Activated CD4-positive, alpha-beta memory T cell treated with anti-CD3 and anti-CD28 coated beads for 36 hours (primary cell): ENCODE data around the gene SUPT7L. TPM values are rescaled to one million over a fixed set of nuclear protein-coding genes. Genes with fewer than 3 reads are reported as not detected.

Experiments used
- CTCF ChIA-PET: fragments of 350-600 bp; sonication (Branson Sonifier 250); formaldehyde crosslinking; loops from one replicate; lab custom pipeline; 2021; ENCODE audit warnings: antibody characterized with exemption, inconsistent platforms; lab: Charles Lee
- POLR2A ChIA-PET: fragments of 350-600 bp; sonication (Branson Sonifier 250); formaldehyde crosslinking; loops from one replicate; lab custom pipeline; 2021; ENCODE audit warnings: antibody characterized with exemption; lab: Charles Lee
- DNase-seq: peaks from one replicate; pipeline ENCODE4 v3.0.0-alpha.2; 2020
- H3K27ac Mint-ChIP-seq: one replicate; pipeline ENCODE4 v1.8.0; 2021; ENCODE audit warnings: mixed read lengths
- H3K27me3 Mint-ChIP-seq: one replicate; pipeline ENCODE4 v1.8.0; 2021; ENCODE audit warnings: mixed read lengths
- H3K36me3 Mint-ChIP-seq: one replicate; pipeline ENCODE4 v1.8.0; 2021; ENCODE audit warnings: mixed read lengths
- H3K4me1 Mint-ChIP-seq: one replicate; pipeline ENCODE4 v1.8.0; 2021; ENCODE audit warnings: low read depth, mixed read lengths
- H3K4me3 Mint-ChIP-seq: one replicate; pipeline ENCODE4 v1.8.0; 2021; ENCODE audit warnings: mild to moderate bottlenecking, mixed read lengths
- H3K9me3 Mint-ChIP-seq: one replicate; pipeline ENCODE4 v1.8.0; 2021; ENCODE audit warnings: mixed read lengths
- intact Hi-C: fragments of 100-400 bp; cut with micrococcal nuclease; formaldehyde crosslinking; loops from one replicate; pipeline ENCODE4 v1.15.1; 2023
- total RNA-seq, 2 experiments: library from RNA; stranded (reverse); gene quantifications; one replicate each; pipeline ENCODE4 v1.2.3, GENCODE V29; 2021

SUPT7L gene
- total RNA-seq, 2 experiments from 2014 or later = 30.1 to 30.3 TPM

- Mint-ChIP-seq H3K27me3 (no peaks in the 10 kb centered on the region), H3K27ac (peak overlapping the region; percentile 100), H3K36me3 (peaks cover 36% of the 10 kb centered on the region), H3K4me3 (peak overlapping the region; percentile 99), H3K4me1 (peaks cover 50% of the 10 kb centered on the region), H3K9me3 (no peaks in the 10 kb centered on the region)
- intact Hi-C loops = loop anchor here (10.0 kb wide), 1 partner anchor 79 kb away; the partner anchor contains the start of gene ZNF512
- ChIA-PET POLR2A (interaction anchor here (0.6 to 3.5 kb wide), 4 partner anchors 17 to 255 kb away, joined by 3 to 21 read pairs (median 5); partner anchors contain the start of genes CCDC121, GPN1 and PPM1G), CTCF (interaction anchor here (1.5 to 4.6 kb wide), 2 partner anchors 18 to 35 kb away, joined by 3 to 45 read pairs; partner anchors contain the start of genes CCDC121 and GPN1)
- DNase-seq = no peak
Measured at GRCh38 chr2:27664154-27664574, 750 bp upstream of the SUPT7L start.

GRCh38 chr2:27661371-27661770 is 2.0 kb downstream of the SUPT7L start:
- DNase-seq = no peak
- Mint-ChIP-seq H3K4me1 (peaks cover 44% of the 10 kb centered on the region), H3K4me3 (peak overlapping the region; percentile 99), H3K36me3 (peaks cover 33% of the 10 kb centered on the region), H3K9me3 (no peaks in the 10 kb centered on the region), H3K27me3 (no peaks in the 10 kb centered on the region), H3K27ac (no peak overlapping the region)
- ChIA-PET CTCF (no interaction called here), POLR2A (no interaction called here)
- intact Hi-C loops = loop anchor here (10.0 kb wide), 1 partner anchor 77 kb away; the partner anchor contains the start of gene ZNF512

GRCh38 chr2:27655155-27655951 is 8.1 kb downstream of the SUPT7L start:
- POLR2A ChIA-PET = interaction anchor here (0.5 to 0.9 kb wide), 2 partner anchors 8 to 10 kb away, joined by 3 to 4 read pairs; partner anchors contain the start of genes SLC4A1AP and SUPT7L
- peaks cover 56% of the 10 kb centered on the region for H3K36me3 Mint-ChIP-seq
- CTCF ChIA-PET = interaction anchor here (1.2 kb wide), 1 partner anchor 8 kb away, joined by 3 read pairs; the partner anchor contains the start of genes SLC4A1AP and SUPT7L
- no peak for DNase-seq
- intact Hi-C loops = no loop called here
- H3K4me3 Mint-ChIP-seq = no peak overlapping the region
- no peaks in the 10 kb centered on the region for H3K9me3 Mint-ChIP-seq
- H3K27me3 Mint-ChIP-seq = no peaks in the 10 kb centered on the region
- peaks cover 35% of the 10 kb centered on the region for H3K4me1 Mint-ChIP-seq
- peak overlapping the region; percentile 38 for H3K27ac Mint-ChIP-seq

- Mint-ChIP-seq H3K36me3 (peaks cover 54% of the 10 kb centered on the region), H3K27ac (peak overlapping the region; percentile 23), H3K4me3 (no peak overlapping the region), H3K4me1 (peaks cover 30% of the 10 kb centered on the region), H3K9me3 (no peaks in the 10 kb centered on the region), H3K27me3 (no peaks in the 10 kb centered on the region)
- ChIA-PET POLR2A (interaction anchor here (1.0 kb wide), 1 partner anchor 30 kb away, joined by 3 read pairs; no protein-coding TSS in a partner anchor), CTCF (interaction anchor here (4.5 kb wide), 1 partner anchor 30 kb away, joined by 22 read pairs; no protein-coding TSS in a partner anchor)
- DNase-seq = no peak
- intact Hi-C loops = loop anchor here (1.0 kb wide), 1 partner anchor 15 kb away; no protein-coding TSS in a partner anchor
Measured at GRCh38 chr2:27653397-27653796, 10.0 kb downstream of the SUPT7L start.

GRCh38 chr2:27652790-27653189 is 10.6 kb downstream of the SUPT7L start:
- H3K27me3 Mint-ChIP-seq = no peaks in the 10 kb centered on the region
- ChIA-PET POLR2A (interaction anchor here (0.9 to 1.0 kb wide), 2 partner anchors 14 to 30 kb away, joined by 3 to 4 read pairs; no protein-coding TSS in a partner anchor), CTCF (interaction anchor here (4.5 kb wide), 1 partner anchor 30 kb away, joined by 22 read pairs; no protein-coding TSS in a partner anchor)
- peaks cover 30% of the 10 kb centered on the region for H3K4me1 Mint-ChIP-seq
- H3K4me3 Mint-ChIP-seq = no peak overlapping the region
- peak overlapping the region; percentile 23 for H3K27ac Mint-ChIP-seq
- intact Hi-C loops = loop anchor here (1.0 kb wide), 1 partner anchor 14 kb away; no protein-coding TSS in a partner anchor
- H3K9me3 Mint-ChIP-seq = no peaks in the 10 kb centered on the region
- no peak for DNase-seq
- H3K36me3 Mint-ChIP-seq = peaks cover 56% of the 10 kb centered on the region

- Mint-ChIP-seq H3K36me3 (peaks cover 59% of the 10 kb centered on the region), H3K27ac (peak overlapping the region; percentile 23), H3K9me3 (no peaks in the 10 kb centered on the region), H3K27me3 (no peaks in the 10 kb centered on the region), H3K4me3 (no peak overlapping the region), H3K4me1 (peaks cover 30% of the 10 kb centered on the region)
- CTCF ChIA-PET = interaction anchor here (4.5 kb wide), 1 partner anchor 31 kb away, joined by 22 read pairs; no protein-coding TSS in a partner anchor
- POLR2A ChIA-PET = interaction anchor here (0.9 kb wide), 1 partner anchor 14 kb away, joined by 4 read pairs; no protein-coding TSS in a partner anchor
- intact Hi-C loops = no loop called here
- DNase-seq = no peak
Measured at GRCh38 chr2:27652341-27652740, 11.1 kb downstream of the SUPT7L start.

- peaks cover 57% of the 10 kb centered on the region for H3K36me3 Mint-ChIP-seq
- no peak overlapping the region for H3K4me3 Mint-ChIP-seq
- H3K4me1 Mint-ChIP-seq = peaks cover 30% of the 10 kb centered on the region
- H3K9me3 Mint-ChIP-seq = no peaks in the 10 kb centered on the region
- no peak overlapping the region for H3K27ac Mint-ChIP-seq
- intact Hi-C loops = no loop called here
- no peaks in the 10 kb centered on the region for H3K27me3 Mint-ChIP-seq
- no peak for DNase-seq
- CTCF ChIA-PET = interaction anchor here (4.5 kb wide), 1 partner anchor 32 kb away, joined by 22 read pairs; no protein-coding TSS in a partner anchor
- POLR2A ChIA-PET = no interaction called here
Measured at GRCh38 chr2:27651056-27651455, 12.4 kb downstream of the SUPT7L start.

GRCh38 chr2:27647737-27648136 is 15.7 kb downstream of the SUPT7L start:
- intact Hi-C loops = no loop called here
- Mint-ChIP-seq H3K4me1 (peaks cover 6% of the 10 kb centered on the region), H3K4me3 (no peak overlapping the region), H3K36me3 (peaks cover 36% of the 10 kb centered on the region), H3K9me3 (no peaks in the 10 kb centered on the region), H3K27ac (peak overlapping the region; percentile 45), H3K27me3 (no peaks in the 10 kb centered on the region)
- ChIA-PET CTCF (no interaction called here), POLR2A (interaction anchor here (0.6 to 1.3 kb wide), 3 partner anchors 16 to 1812 kb away, joined by 3 read pairs; partner anchors contain the start of gene SLC4A1AP)
- DNase-seq = no peak

- H3K9me3 Mint-ChIP-seq = no peaks in the 10 kb centered on the region
Measured at GRCh38 chr2:27647289-27647688, 16.1 kb downstream of the SUPT7L start.

GRCh38 chr2:27645197-27645596 is 18.2 kb downstream of the SUPT7L start:
- intact Hi-C loops = no loop called here
- H3K4me3 Mint-ChIP-seq = no peak overlapping the region
- peaks cover 40% of the 10 kb centered on the region for H3K36me3 Mint-ChIP-seq
- H3K9me3 Mint-ChIP-seq = no peaks in the 10 kb centered on the region
- no peaks in the 10 kb centered on the region for H3K4me1 Mint-ChIP-seq
- ChIA-PET POLR2A (no interaction called here), CTCF (interaction anchor here (0.6 kb wide), 1 partner anchor 684 kb away, joined by 3 read pairs; no protein-coding TSS in a partner anchor)
- no peak overlapping the region for H3K27ac Mint-ChIP-seq
- no peak for DNase-seq
- no peaks in the 10 kb centered on the region for H3K27me3 Mint-ChIP-seq

More at GRCh38 chr2:27647289-27647688, 16.1 kb downstream of the SUPT7L start:
- Mint-ChIP-seq H3K27ac (no peak overlapping the region), H3K27me3 (no peaks in the 10 kb centered on the region), H3K4me3 (no peak overlapping the region), H3K4me1 (peaks cover 2% of the 10 kb centered on the region), H3K36me3 (peaks cover 36% of the 10 kb centered on the region)
- intact Hi-C loops = no loop called here
- CTCF ChIA-PET = interaction anchor here (0.8 kb wide), 1 partner anchor 34 kb away, joined by 3 read pairs; no protein-coding TSS in a partner anchor
- POLR2A ChIA-PET = interaction anchor here (0.6 to 1.3 kb wide), 3 partner anchors 17 to 1812 kb away, joined by 3 read pairs; partner anchors contain the start of gene SLC4A1AP
- no peak for DNase-seq

GRCh38 chr2:27640722-27641245 is 22.6 kb downstream of the SUPT7L start:
- CTCF ChIA-PET = interaction anchor here (2.1 kb wide), 1 partner anchor 42 kb away, joined by 13 read pairs; no protein-coding TSS in a partner anchor
- Mint-ChIP-seq H3K27ac (no peak overlapping the region), H3K4me1 (peaks cover 31% of the 10 kb centered on the region), H3K9me3 (no peaks in the 10 kb centered on the region), H3K36me3 (peaks cover 45% of the 10 kb centered on the region), H3K27me3 (no peaks in the 10 kb centered on the region), H3K4me3 (no peak overlapping the region)
- POLR2A ChIA-PET = no interaction called here
- intact Hi-C loops = no loop called here
- DNase-seq = no peak
